Stimulated activated CD4-positive, alpha-beta T cell treated with anti-CD3 and anti-CD28 coated beads, Interleukin-12 subunit alpha, Interleukin-12 subunit beta, amount 100 ng/mL, for 24 hours (primary cell): ENCODE results near the gene SLC25A2.
A peak's percentile ranks its signal among the peaks of the same experiment; 100 is the strongest.
"Not testable (repeated sequence)": the region's sequence is repeated elsewhere in the genome, so short reads cannot be mapped to it uniquely, and the experiment has no call there.

ENCODE experiments used
- DNase-seq, 2 experiments: peaks; one replicate each; pipeline ENCODE4 v3.0.0-alpha.2; 2020; ENCODE audit warnings: low read depth in 2 of 2

Gene SLC25A2

GRCh38 chr5:141303756-141304155, at the start of gene SLC25A2:
Gene SLC25A2 (minus strand): TSS chr5:141304049. CDS start chr5:141303865, 184 bp downstream.
- no peak for DNase-seq

GRCh38 chr5:141351591-141351990, 47.7 kb upstream of the SLC25A2 start:
- no peak for DNase-seq

- DNase-seq, result no peak
These were observed 46.2 kb upstream of the SLC25A2 start, which contains the start of gene PCDHGB1 for GRCh38 chr5:141349917-141350619. Gene PCDHGB1 (plus strand): TSS chr5:141350099. CDS start chr5:141350261, 162 bp downstream.

- not testable (repeated sequence) for DNase-seq
These were observed 42.2 kb upstream of the SLC25A2 start for GRCh38 chr5:141346017-141346416.

- DNase-seq, result no peak
These were observed 41.5 kb upstream of the SLC25A2 start for GRCh38 chr5:141345327-141345726.

GRCh38 chr5:141343953-141344463, 40.2 kb upstream of the SLC25A2 start:
- no peak for DNase-seq

- no peak for DNase-seq
These were observed 39.5 kb upstream of the SLC25A2 start, which contains the start of gene PCDHGA3 for GRCh38 chr5:141343242-141343952. Gene PCDHGA3 (plus strand): TSS chr5:141343829. CDS start chr5:141344034, 205 bp downstream.

GRCh38 chr5:141342773-141343172, 38.9 kb upstream of the SLC25A2 start:
- DNase-seq, result no peak

- not testable (repeated sequence) for DNase-seq
These were observed 37.0 kb upstream of the SLC25A2 start for GRCh38 chr5:141340781-141341354.

- no peak for DNase-seq
These were observed 34.9 kb upstream of the SLC25A2 start, which contains the start of gene PCDHGA2 for GRCh38 chr5:141338538-141339306. Gene PCDHGA2 (plus strand): TSS chr5:141338760.

GRCh38 chr5:141332571-141332970, 28.7 kb upstream of the SLC25A2 start:
- not testable (repeated sequence) for DNase-seq

GRCh38 chr5:141330299-141331080, 26.6 kb upstream of the SLC25A2 start, which contains the start of gene PCDHGA1:
Gene PCDHGA1 (plus strand): TSS chr5:141330514.
- DNase-seq, result no peak

- DNase-seq, result no peak
These were observed 24.4 kb upstream of the SLC25A2 start for GRCh38 chr5:141328231-141328630.

- peak; percentile 35 to 51 for DNase-seq
These were observed 22.4 kb upstream of the SLC25A2 start for GRCh38 chr5:141326088-141326854.

GRCh38 chr5:141322261-141322660, 18.4 kb upstream of the SLC25A2 start:
- no peak for DNase-seq

- peak; percentile 82 to 84 for DNase-seq
These were observed 16.6 kb upstream of the SLC25A2 start, which contains the start of gene TAF7 for GRCh38 chr5:141320225-141321169. Gene TAF7 (minus strand): TSS chr5:141320784. CDS start chr5:141320044, 740 bp downstream.

GRCh38 chr5:141319699-141320098, 15.8 kb upstream of the SLC25A2 start:
- DNase-seq, result no peak

- DNase-seq, result no peak
These were observed 15.4 kb upstream of the SLC25A2 start for GRCh38 chr5:141319202-141319601.
